Calu3 (cell line): Measurements from ENCODE around the gene ABCC5. TPM values are rescaled to one million over a fixed set of nuclear protein-coding genes. Genes with fewer than 3 reads are reported as not detected.

Experiments
- BruUV-seq: library from RNA; stranded (reverse); fragments of 400-500 nt; replicated peaks from 2 replicates; lab custom pipeline; 2021; lab: Mats Ljungman, UMichigan
- CTCF ChIA-PET: fragments of 300-600 bp; sonication (Branson Sonifier 250); formaldehyde crosslinking; loops from one replicate; lab custom pipeline; 2022; ENCODE audit warnings: antibody characterized with exemption; lab: Charles Lee
- DNase-seq: peaks from one replicate; pipeline ENCODE4 v3.0.0; 2022
- H3K27ac Mint-ChIP-seq: one replicate; pipeline ENCODE4 v1.8.0; 2022; ENCODE audit warnings: mixed read lengths; ENCODE audit not compliant: unreplicated experiment
- H3K27me3 Mint-ChIP-seq: one replicate; pipeline ENCODE4 v1.8.0; 2022; ENCODE audit warnings: mixed read lengths; ENCODE audit not compliant: unreplicated experiment
- H3K36me3 Mint-ChIP-seq: one replicate; pipeline ENCODE4 v1.8.0; 2022; ENCODE audit warnings: mild to moderate bottlenecking, moderate library complexity, mixed read lengths; ENCODE audit not compliant: insufficient read depth, unreplicated experiment
- H3K4me1 Mint-ChIP-seq: one replicate; pipeline ENCODE4 v1.8.0; 2022; ENCODE audit warnings: mild to moderate bottlenecking, low read depth, mixed read lengths; ENCODE audit not compliant: unreplicated experiment
- H3K4me3 Mint-ChIP-seq: one replicate; pipeline ENCODE4 v1.8.0; 2022; ENCODE audit warnings: mild to moderate bottlenecking, low read depth, moderate library complexity, mixed read lengths; ENCODE audit not compliant: unreplicated experiment
- H3K9me3 Mint-ChIP-seq: one replicate; pipeline ENCODE4 v1.8.0; 2022; ENCODE audit warnings: low read depth, mixed read lengths; ENCODE audit not compliant: unreplicated experiment
- intact Hi-C: fragments of 100-400 bp; cut with micrococcal nuclease; formaldehyde crosslinking; loops from one replicate; pipeline ENCODE4 v1.10.0; 2022; ENCODE audit not compliant: unreplicated experiment
- total RNA-seq: library from RNA; stranded (reverse); gene quantifications from 2 replicates; pipeline ENCODE4 v1.2.3, GENCODE V29; 2022
- TF ChIP-seq, protein P1 (sequence below): fragments of 200-600 bp; IDR thresholded peaks from one replicate; pipeline ENCODE4 v1.8.0; 2022; ENCODE audit warnings: antibody characterized with exemption; ENCODE audit not compliant: unreplicated experiment

The ABCC5 gene
- total RNA-seq, 1 experiment from 2014 or later = 39.1 TPM

DNA sequence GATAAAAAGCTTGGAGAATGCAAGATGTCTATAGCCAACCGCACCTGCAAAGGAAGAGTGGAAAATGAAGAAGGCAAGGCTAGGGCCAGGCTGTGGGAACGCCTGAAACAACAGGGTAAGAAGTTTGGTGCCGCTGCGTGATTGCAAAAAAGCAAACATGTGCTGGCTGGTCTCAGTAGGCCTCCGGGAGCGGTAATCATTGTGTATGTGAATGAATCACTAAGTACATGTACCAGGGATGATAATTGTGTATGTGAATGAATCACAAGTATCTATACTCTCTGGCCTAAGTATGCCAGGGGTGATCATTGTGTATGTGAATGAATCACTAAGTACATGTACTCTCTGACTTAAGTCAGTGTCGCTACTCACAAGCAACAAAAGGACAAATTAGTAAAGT, 92.7 kb downstream of the ABCC5 start:
- no TSS peak for BruUV-seq
- Mint-ChIP-seq H3K27ac (no peak overlapping the region), H3K27me3 (no peaks in the 10 kb centered on the region), H3K4me1 (peaks cover 7% of the 10 kb centered on the region), H3K36me3 (no peaks in the 10 kb centered on the region), H3K9me3 (no peaks in the 10 kb centered on the region), H3K4me3 (no peak overlapping the region)
- TF ChIP-seq, protein P1, sequence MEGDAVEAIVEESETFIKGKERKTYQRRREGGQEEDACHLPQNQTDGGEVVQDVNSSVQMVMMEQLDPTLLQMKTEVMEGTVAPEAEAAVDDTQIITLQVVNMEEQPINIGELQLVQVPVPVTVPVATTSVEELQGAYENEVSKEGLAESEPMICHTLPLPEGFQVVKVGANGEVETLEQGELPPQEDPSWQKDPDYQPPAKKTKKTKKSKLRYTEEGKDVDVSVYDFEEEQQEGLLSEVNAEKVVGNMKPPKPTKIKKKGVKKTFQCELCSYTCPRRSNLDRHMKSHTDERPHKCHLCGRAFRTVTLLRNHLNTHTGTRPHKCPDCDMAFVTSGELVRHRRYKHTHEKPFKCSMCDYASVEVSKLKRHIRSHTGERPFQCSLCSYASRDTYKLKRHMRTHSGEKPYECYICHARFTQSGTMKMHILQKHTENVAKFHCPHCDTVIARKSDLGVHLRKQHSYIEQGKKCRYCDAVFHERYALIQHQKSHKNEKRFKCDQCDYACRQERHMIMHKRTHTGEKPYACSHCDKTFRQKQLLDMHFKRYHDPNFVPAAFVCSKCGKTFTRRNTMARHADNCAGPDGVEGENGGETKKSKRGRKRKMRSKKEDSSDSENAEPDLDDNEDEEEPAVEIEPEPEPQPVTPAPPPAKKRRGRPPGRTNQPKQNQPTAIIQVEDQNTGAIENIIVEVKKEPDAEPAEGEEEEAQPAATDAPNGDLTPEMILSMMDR = no peak
- intact Hi-C loops = no loop called here
- no peak for DNase-seq
- CTCF ChIA-PET = no interaction called here

GRCh38 chr3:183924543-183924942, 93.1 kb downstream of the ABCC5 start:
- H3K27ac Mint-ChIP-seq = no peak overlapping the region
- DNase-seq = no peak
- no peaks in the 10 kb centered on the region for H3K36me3 Mint-ChIP-seq
- CTCF ChIA-PET = no interaction called here
- H3K4me1 Mint-ChIP-seq = peaks cover 2% of the 10 kb centered on the region
- TF ChIP-seq, protein P1 = no peak
- no peaks in the 10 kb centered on the region for H3K27me3 Mint-ChIP-seq
- H3K4me3 Mint-ChIP-seq = no peak overlapping the region
- H3K9me3 Mint-ChIP-seq = no peaks in the 10 kb centered on the region
- intact Hi-C loops = no loop called here
- no TSS peak for BruUV-seq

DNA sequence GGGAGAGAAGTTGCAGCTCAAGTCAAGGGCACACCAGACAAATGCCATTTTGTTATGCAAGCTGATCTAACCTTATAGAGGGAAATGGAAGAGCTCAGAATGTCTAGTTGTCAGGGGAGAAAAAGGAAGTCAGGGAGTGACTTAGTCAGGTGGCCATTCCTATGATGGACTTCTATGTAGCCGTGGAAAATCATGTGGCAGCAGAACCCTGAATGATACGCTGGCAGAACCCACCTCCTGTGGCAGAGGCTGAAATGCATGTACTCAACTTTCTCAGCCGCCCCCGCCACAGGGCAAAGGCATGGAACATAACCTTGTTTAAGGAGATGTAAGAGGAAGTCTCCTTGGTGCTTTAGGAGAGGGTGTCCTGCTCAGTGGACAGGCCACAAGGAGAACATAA, 95.3 kb downstream of the ABCC5 start:
- no TSS peak for BruUV-seq
- no peaks in the 10 kb centered on the region for H3K9me3 Mint-ChIP-seq
- no peaks in the 10 kb centered on the region for H3K36me3 Mint-ChIP-seq
- no peaks in the 10 kb centered on the region for H3K4me1 Mint-ChIP-seq
- CTCF ChIA-PET = no interaction called here
- H3K27me3 Mint-ChIP-seq = no peaks in the 10 kb centered on the region
- H3K4me3 Mint-ChIP-seq = no peak overlapping the region
- intact Hi-C loops = no loop called here
- TF ChIP-seq, protein P1 = no peak
- DNase-seq = no peak
- no peak overlapping the region for H3K27ac Mint-ChIP-seq

GRCh38 chr3:183921096-183921495, 96.6 kb downstream of the ABCC5 start:
- BruUV-seq = no TSS peak
- no peaks in the 10 kb centered on the region for H3K36me3 Mint-ChIP-seq
- H3K27me3 Mint-ChIP-seq = no peaks in the 10 kb centered on the region
- TF ChIP-seq, protein P1 = no peak
- CTCF ChIA-PET = no interaction called here
- no peak for DNase-seq
- no peaks in the 10 kb centered on the region for H3K4me1 Mint-ChIP-seq
- no peak overlapping the region for H3K27ac Mint-ChIP-seq
- H3K9me3 Mint-ChIP-seq = no peaks in the 10 kb centered on the region
- no peak overlapping the region for H3K4me3 Mint-ChIP-seq
- intact Hi-C loops = no loop called here
